Measurements from ENCODE around the gene NFIB. TPM values are rescaled to one million over a fixed set of nuclear protein-coding genes. Genes with fewer than 3 reads are reported as not detected.

The NFIB gene
- polyA plus RNA-seq, 3 donors = not detected

DNA sequence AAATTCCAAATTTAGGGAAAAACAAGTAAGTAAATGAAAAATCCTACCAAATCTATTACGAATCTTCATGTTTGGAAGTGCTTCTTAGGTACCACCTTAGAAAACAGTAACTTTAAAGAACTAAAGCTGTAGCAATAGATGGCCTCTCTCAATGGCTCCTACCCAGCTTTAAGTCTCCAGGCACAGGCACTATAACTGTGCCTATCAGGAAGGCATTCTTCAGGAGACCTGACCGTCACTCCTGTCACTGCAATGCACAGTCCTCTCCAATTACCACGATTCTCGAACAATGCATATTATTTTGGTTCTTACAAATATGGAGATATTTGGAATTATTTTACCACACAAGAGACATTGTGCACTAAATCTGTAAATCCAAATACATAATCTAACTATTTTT is 12.9 kb downstream of the NFIB start:
- Histone ChIP-seq H3K4me1 (ENCODE audit: control insufficient read depth in 1 of 2, insufficient read depth in 2 of 2, low read length in 2 of 2) (no peaks in the 10 kb centered on the region), H3K79me2 (ENCODE audit: insufficient read depth, low read length) (no peaks in the 10 kb centered on the region), H3K36me3 (replicated peaks in 1 of 2; ENCODE audit: control insufficient read depth in 1 of 2, insufficient read depth in 2 of 2, low read length in 2 of 2) (no peaks in the 10 kb centered on the region), H3K9ac (ENCODE audit: insufficient read depth, low read length, poor library complexity, severe bottlenecking) (no peak overlapping the region), H4K20me1 (ENCODE audit: insufficient read depth, low read length) (no peaks in the 10 kb centered on the region), H3K4me2 (replicated peaks; ENCODE audit: extremely low read depth, low read length, poor library complexity, severe bottlenecking) (no peak overlapping the region), H2AFZ (ENCODE audit: insufficient read depth, low read depth, low read length, poor library complexity, severe bottlenecking) (no peak overlapping the region), H3K9me3 (replicated peaks in 1 of 2; ENCODE audit: control insufficient read depth in 1 of 2, insufficient read depth in 1 of 2, low read length in 2 of 2) (no peaks in the 10 kb centered on the region), H3K4me3 (replicated peaks in 1 of 3; ENCODE audit: low read depth in 2 of 3, low read length in 3 of 3) (no peak overlapping the region), H3K27me3 (ENCODE audit: control insufficient read depth in 2 of 2, insufficient read depth in 2 of 2, low read length in 2 of 2) (peaks cover 11 to 20% of the 10 kb centered on the region in 2 donors), H3K27ac (ENCODE audit: low read depth in 1 of 2, low read length in 2 of 2) (no peak overlapping the region)
- WGBS (ENCODE audit: insufficient coverage) = no CpG with 5 or more reads among the region's 4 CpGs
- no peaks in the 10 kb centered on the region for H3K4me1 Mint-ChIP-seq
- H3K27ac Mint-ChIP-seq = no peak overlapping the region
- intact Hi-C loops (cut with micrococcal nuclease) = no loop called here
- no peak for TF ChIP-seq CTCF (IDR thresholded peaks at IDR 0.05)
- no peak overlapping the region for H3K4me3 Mint-ChIP-seq
- H3K27me3 Mint-ChIP-seq (ENCODE audit: low read depth in 3 of 3) = peaks cover 9 to 17% (median 11%) of the 10 kb centered on the region in 3 donors
- no peak for DNase-seq
- peaks cover 0 to 2% (median 0%) of the 10 kb centered on the region in 7 donors for H3K9me3 Mint-ChIP-seq
- H3K36me3 Mint-ChIP-seq = no peaks in the 10 kb centered on the region

DNA sequence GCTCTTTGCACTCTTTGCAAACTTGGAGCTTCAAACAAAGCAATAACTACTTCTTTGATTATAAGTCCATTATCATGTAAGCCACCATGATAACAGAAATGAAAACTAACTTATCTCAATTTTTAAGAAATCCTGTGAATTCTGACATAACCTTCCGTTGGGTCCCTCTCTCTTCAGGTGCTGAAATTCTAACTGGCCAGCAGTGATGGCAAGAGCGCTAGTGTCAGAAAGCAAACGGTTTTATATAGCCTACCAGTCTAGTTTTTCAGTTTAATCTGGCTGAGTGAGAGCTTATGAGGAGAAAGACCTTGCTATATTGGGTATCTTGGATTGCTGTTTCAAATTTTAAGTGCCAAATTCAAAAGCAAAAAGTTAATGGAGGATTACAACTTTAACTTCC is 13.4 kb downstream of the NFIB start:
- DNase-seq = no peak
- no peak overlapping the region for H3K27ac Mint-ChIP-seq
- 100% methylated on average over 1 of the region's 3 CpGs for WGBS (ENCODE audit: insufficient coverage)
- H3K27me3 Mint-ChIP-seq (ENCODE audit: low read depth in 3 of 3) = peaks cover 9 to 17% (median 11%) of the 10 kb centered on the region in 3 donors
- H3K27me3 ChIP-seq (ENCODE audit: control insufficient read depth in 2 of 2, insufficient read depth in 2 of 2, low read length in 2 of 2) = peaks cover 11 to 17% of the 10 kb centered on the region in 2 donors
- H3K9ac ChIP-seq (ENCODE audit: insufficient read depth, low read length, poor library complexity, severe bottlenecking) = no peak overlapping the region
- H3K27ac ChIP-seq (ENCODE audit: low read depth in 1 of 2, low read length in 2 of 2) = no peak overlapping the region
- H3K36me3 Mint-ChIP-seq = no peaks in the 10 kb centered on the region
- no peaks in the 10 kb centered on the region for H3K4me1 Mint-ChIP-seq
- no peak overlapping the region for H3K4me3 Mint-ChIP-seq
- peaks cover 0 to 2% (median 0%) of the 10 kb centered on the region in 7 donors for H3K9me3 Mint-ChIP-seq
- H2AFZ ChIP-seq (ENCODE audit: insufficient read depth, low read depth, low read length, poor library complexity, severe bottlenecking) = no peak overlapping the region
- TF ChIP-seq CTCF (IDR thresholded peaks at IDR 0.05) = no peak
- H3K9me3 ChIP-seq (replicated peaks in 1 of 2; ENCODE audit: control insufficient read depth in 1 of 2, insufficient read depth in 1 of 2, low read length in 2 of 2) = no peaks in the 10 kb centered on the region
- intact Hi-C loops (cut with micrococcal nuclease) = no loop called here
- H3K79me2 ChIP-seq (ENCODE audit: insufficient read depth, low read length) = no peaks in the 10 kb centered on the region
- no peaks in the 10 kb centered on the region for H3K4me1 ChIP-seq (ENCODE audit: control insufficient read depth in 1 of 2, insufficient read depth in 2 of 2, low read length in 2 of 2)
- no peak overlapping the region for H3K4me2 ChIP-seq (replicated peaks; ENCODE audit: extremely low read depth, low read length, poor library complexity, severe bottlenecking)
- no peaks in the 10 kb centered on the region for H3K36me3 ChIP-seq (replicated peaks in 1 of 2; ENCODE audit: control insufficient read depth in 1 of 2, insufficient read depth in 2 of 2, low read length in 2 of 2)
- no peaks in the 10 kb centered on the region for H4K20me1 ChIP-seq (ENCODE audit: insufficient read depth, low read length)
- no peak overlapping the region for H3K4me3 ChIP-seq (replicated peaks in 1 of 3; ENCODE audit: low read depth in 2 of 3, low read length in 3 of 3)

All from CD14-positive monocyte (primary cell).